ENCODE measurements around the gene COL5A3. TPM values are rescaled to one million over a fixed set of nuclear protein-coding genes. Genes with fewer than 3 reads are reported as not detected.

COL5A3 gene
- total and polyA plus RNA-seq, 4 donors: 0.14 to 4.9 (median 0.76) TPM

- Histone ChIP-seq H3K36me3 (ENCODE audit: control insufficient read depth in 4 of 4, insufficient read depth in 3 of 4, low read depth in 1 of 4, low read length in 3 of 4) (no peaks in the 10 kb centered on the region), H3K27ac (ENCODE audit: low read depth in 1 of 2, low read length in 2 of 2) (peak overlapping the region in 1 of 2 donors; percentile 35), H3K4me1 (ENCODE audit: control insufficient read depth in 4 of 4, insufficient read depth in 4 of 4, low read length in 3 of 4) (peaks cover 5 to 14% (median 10%) of the 10 kb centered on the region in 4 donors), H3K27me3 (ENCODE audit: control insufficient read depth in 4 of 4, insufficient read depth in 4 of 4, low read length in 3 of 4) (peaks cover 0 to 4% (median 0%) of the 10 kb centered on the region in 4 donors), H3K4me3 (ENCODE audit: low read depth in 1 of 3, low read length in 3 of 3) (no peak overlapping the region), H3K9ac (ENCODE audit: low read depth in 1 of 2, low read length in 2 of 2) (no peak overlapping the region), H3K9me3 (ENCODE audit: control insufficient read depth in 4 of 4, low read length in 3 of 4) (no peaks in the 10 kb centered on the region)
- DNase-seq (ENCODE audit: low spot score): no peak
- TF ChIP-seq RAD21 (IDR thresholded peaks at IDR 0.05) (no peak), HNF4G (IDR thresholded peaks at IDR 0.05) (no peak), FOXA1 (IDR thresholded peaks at IDR 0.05) (no peak), HNF4A (conservative IDR thresholded peaks at IDR 0.05) (no peak), SP1 (IDR thresholded peaks at IDR 0.05) (no peak), RXRA (IDR thresholded peaks at IDR 0.05) (no peak), JUND (IDR thresholded peaks at IDR 0.05) (no peak), ZBTB33 (IDR thresholded peaks at IDR 0.05) (no peak), NR2F2 (IDR thresholded peaks at IDR 0.05) (no peak), GABPA (IDR thresholded peaks at IDR 0.05 in 1 of 2, conservative IDR thresholded peaks at IDR 0.05 in 1 of 2) (no peak), ATF3 (IDR thresholded peaks at IDR 0.05) (no peak), TAF1 (conservative IDR thresholded peaks at IDR 0.05) (no peak), EGR1 (IDR thresholded peaks at IDR 0.05; ENCODE audit: low read depth in 2 of 2) (no peak)
- TF ChIP-seq, protein P1, sequence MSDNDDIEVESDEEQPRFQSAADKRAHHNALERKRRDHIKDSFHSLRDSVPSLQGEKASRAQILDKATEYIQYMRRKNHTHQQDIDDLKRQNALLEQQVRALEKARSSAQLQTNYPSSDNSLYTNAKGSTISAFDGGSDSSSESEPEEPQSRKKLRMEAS (IDR thresholded peaks at IDR 0.05): no peak
- TF ChIP-seq, protein P2, sequence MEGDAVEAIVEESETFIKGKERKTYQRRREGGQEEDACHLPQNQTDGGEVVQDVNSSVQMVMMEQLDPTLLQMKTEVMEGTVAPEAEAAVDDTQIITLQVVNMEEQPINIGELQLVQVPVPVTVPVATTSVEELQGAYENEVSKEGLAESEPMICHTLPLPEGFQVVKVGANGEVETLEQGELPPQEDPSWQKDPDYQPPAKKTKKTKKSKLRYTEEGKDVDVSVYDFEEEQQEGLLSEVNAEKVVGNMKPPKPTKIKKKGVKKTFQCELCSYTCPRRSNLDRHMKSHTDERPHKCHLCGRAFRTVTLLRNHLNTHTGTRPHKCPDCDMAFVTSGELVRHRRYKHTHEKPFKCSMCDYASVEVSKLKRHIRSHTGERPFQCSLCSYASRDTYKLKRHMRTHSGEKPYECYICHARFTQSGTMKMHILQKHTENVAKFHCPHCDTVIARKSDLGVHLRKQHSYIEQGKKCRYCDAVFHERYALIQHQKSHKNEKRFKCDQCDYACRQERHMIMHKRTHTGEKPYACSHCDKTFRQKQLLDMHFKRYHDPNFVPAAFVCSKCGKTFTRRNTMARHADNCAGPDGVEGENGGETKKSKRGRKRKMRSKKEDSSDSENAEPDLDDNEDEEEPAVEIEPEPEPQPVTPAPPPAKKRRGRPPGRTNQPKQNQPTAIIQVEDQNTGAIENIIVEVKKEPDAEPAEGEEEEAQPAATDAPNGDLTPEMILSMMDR (IDR thresholded peaks at IDR 0.05; ENCODE audit: low read depth, low read length, missing input control): no peak
- TF ChIP-seq, protein P3, sequence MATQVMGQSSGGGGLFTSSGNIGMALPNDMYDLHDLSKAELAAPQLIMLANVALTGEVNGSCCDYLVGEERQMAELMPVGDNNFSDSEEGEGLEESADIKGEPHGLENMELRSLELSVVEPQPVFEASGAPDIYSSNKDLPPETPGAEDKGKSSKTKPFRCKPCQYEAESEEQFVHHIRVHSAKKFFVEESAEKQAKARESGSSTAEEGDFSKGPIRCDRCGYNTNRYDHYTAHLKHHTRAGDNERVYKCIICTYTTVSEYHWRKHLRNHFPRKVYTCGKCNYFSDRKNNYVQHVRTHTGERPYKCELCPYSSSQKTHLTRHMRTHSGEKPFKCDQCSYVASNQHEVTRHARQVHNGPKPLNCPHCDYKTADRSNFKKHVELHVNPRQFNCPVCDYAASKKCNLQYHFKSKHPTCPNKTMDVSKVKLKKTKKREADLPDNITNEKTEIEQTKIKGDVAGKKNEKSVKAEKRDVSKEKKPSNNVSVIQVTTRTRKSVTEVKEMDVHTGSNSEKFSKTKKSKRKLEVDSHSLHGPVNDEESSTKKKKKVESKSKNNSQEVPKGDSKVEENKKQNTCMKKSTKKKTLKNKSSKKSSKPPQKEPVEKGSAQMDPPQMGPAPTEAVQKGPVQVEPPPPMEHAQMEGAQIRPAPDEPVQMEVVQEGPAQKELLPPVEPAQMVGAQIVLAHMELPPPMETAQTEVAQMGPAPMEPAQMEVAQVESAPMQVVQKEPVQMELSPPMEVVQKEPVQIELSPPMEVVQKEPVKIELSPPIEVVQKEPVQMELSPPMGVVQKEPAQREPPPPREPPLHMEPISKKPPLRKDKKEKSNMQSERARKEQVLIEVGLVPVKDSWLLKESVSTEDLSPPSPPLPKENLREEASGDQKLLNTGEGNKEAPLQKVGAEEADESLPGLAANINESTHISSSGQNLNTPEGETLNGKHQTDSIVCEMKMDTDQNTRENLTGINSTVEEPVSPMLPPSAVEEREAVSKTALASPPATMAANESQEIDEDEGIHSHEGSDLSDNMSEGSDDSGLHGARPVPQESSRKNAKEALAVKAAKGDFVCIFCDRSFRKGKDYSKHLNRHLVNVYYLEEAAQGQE (IDR thresholded peaks at IDR 0.05): no peak
- 58% methylated on average over 13 of the region's 13 CpGs for WGBS
Observed at GRCh38 chr19:10007371-10008183, 2.7 kb downstream of the COL5A3 start.
